HG03354 (cell line): Measurements from ENCODE around the gene DYNC1I1.

Experiments used
- ATAC-seq: cut with Tn5 transposase; IDR thresholded peaks from one replicate; pipeline ENCODE4 v1.9.1; 2021; ENCODE audit warnings: mild to moderate bottlenecking; ENCODE audit not compliant: unreplicated experiment, poor library complexity, severe bottlenecking

DYNC1I1 gene

DNA sequence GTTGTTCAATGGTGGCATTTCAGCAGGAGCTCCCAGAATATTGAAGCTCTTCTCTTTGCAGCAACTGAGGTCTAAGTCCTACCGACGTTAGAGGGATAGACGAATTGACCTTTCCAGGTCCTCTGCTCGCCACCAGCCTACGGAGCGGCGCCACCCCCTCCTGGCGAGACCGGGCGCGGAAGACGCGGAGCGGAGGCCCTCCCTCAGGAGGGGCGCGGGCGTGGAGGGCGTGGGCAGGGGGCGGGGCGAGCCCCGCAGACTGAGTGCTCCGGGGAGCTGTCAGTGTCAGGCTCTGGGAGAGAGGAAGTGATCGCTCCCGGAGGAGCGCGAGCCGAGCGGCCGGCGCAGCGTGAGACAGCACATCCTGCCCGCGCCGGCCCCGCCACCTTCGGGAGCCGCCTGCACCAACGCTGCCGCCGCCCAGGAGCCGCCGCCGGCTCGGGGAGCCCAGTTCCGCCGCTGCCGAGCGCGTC lies at the start of gene DYNC1I1:
DYNC1I1 (plus strand) TSS at position 257 of the 473 bp plus-strand sequence. CDS start 32,176 bp downstream, outside the sequence.
- ATAC-seq: peak; percentile 95

- peak; percentile 71 for ATAC-seq
Observed at GRCh38 chr7:95723583-95724180, 48.7 kb upstream of the DYNC1I1 start.

DNA sequence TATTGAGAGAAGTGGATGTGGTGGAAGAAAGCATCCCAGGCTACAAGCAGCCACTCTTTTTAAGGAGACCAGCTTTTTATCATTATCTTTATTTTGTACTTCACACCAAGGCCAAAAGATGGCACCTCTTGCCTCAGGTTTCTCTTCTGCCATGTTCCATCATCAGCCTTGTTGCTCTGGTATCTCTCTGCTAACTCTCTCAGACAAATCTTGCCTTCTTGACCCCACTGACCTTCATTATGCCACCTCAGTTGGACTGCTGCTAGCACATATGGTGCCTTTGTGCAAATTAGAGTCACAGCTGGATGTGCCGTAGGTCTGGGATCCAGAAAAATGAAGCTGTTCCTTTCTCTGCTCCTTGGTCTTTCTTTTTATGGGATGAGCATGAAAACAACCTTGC lies 47.1 kb upstream of the DYNC1I1 start:
- no peak for ATAC-seq

GRCh38 chr7:95730493-95731280 lies 41.7 kb upstream of the DYNC1I1 start:
- no peak for ATAC-seq

DNA sequence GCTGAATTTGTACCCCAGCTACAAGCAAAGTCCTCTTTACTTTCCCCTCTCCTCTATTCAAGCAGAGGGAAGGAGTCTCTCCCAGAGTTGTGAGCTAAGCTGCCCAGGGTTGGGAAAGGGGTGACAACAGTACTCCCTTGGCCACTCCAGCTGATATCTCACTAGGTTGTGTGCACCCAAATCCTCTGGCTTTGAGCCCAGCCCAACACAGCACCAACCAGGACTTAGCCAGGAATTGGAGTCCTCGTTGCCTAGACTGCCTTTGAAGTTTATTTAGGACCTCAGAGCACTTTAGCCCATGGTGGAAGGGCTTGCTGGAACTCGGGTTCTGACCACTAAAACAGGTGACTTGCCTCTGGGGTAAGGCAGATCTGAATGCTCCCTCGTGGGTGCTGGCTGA lies 35.7 kb upstream of the DYNC1I1 start:
- no peak for ATAC-seq

GRCh38 chr7:95737828-95738505 lies 34.4 kb upstream of the DYNC1I1 start:
- no peak for ATAC-seq

- ATAC-seq: no peak
Observed at GRCh38 chr7:95749044-95749443, 23.3 kb upstream of the DYNC1I1 start.

GRCh38 chr7:95749515-95749914 lies 22.8 kb upstream of the DYNC1I1 start:
- ATAC-seq: no peak

DNA sequence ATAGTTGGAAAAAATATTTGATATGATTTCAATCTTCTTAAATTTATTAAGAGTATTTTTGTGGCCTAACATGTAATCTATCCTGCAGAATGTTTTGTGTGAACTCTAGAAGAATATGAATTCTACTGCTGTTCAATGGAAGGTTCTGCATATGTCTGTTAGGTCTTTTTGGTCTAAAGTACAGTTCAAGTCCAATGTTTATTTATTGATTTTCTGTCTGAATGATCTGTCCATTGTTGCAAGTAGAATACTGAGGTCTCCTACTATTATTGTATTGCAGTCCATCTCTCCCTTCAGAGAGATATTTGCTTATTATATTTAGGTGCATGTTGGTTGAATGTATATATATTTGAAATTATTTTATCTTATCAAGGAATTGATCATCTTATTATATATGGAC lies 18.9 kb upstream of the DYNC1I1 start:
- no peak for ATAC-seq

DNA sequence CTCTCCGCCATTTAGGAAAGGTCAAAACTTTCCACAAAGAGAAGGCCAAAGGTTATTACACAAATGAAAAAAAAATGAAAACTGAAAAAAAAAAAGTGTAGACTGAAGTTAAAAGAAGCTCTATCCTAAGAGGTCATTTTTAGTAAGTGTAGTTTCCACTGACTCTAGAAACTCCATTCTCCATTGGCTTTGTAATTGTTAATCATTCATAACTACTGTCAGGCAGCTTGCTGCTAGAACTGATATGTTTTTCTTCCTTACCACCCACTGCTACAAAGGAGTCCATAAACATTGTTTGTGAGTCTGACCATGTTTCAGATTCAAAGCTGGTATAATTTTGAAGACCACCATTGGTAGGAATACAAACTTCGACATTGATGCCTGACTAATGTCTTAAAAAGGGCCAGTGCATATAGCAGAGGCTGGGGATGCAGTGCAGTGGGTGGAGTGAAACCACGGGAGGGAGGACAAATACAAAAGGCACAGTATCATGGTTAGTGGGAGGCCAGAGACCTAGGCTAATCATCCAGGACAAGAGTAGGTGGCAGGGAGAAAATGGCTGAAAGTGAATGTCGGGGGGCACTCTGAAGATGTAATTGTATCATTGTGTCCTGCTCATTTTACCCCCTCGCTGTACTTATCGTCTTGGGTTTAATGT lies 16.9 kb upstream of the DYNC1I1 start:
- no peak for ATAC-seq

- ATAC-seq: no peak
Observed at GRCh38 chr7:95758187-95758586, 14.2 kb upstream of the DYNC1I1 start.

DNA sequence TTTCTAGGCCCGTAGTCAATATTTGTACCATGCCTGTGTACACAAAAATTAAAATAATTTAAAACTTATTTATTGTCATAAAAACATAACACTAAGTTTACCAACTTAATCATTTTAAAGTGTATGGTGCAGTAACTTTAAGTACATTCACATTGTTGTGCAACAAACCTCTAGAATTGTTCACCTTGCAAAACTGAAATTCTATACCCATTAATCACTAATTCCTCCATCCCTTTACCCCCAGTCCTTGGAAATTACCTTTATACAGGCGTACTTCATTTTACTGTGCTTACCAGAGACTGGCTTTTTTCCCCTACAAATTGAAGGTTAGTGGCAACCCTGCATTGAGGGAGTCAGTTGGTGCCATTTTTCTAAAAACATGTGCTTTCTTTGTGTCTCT lies 6.3 kb upstream of the DYNC1I1 start:
- ATAC-seq: no peak

GRCh38 chr7:95766657-95767056 lies 5.7 kb upstream of the DYNC1I1 start:
- no peak for ATAC-seq

GRCh38 chr7:95772771-95773581 lies 622 bp downstream of the DYNC1I1 start:
- ATAC-seq: peak; percentile 16

DNA sequence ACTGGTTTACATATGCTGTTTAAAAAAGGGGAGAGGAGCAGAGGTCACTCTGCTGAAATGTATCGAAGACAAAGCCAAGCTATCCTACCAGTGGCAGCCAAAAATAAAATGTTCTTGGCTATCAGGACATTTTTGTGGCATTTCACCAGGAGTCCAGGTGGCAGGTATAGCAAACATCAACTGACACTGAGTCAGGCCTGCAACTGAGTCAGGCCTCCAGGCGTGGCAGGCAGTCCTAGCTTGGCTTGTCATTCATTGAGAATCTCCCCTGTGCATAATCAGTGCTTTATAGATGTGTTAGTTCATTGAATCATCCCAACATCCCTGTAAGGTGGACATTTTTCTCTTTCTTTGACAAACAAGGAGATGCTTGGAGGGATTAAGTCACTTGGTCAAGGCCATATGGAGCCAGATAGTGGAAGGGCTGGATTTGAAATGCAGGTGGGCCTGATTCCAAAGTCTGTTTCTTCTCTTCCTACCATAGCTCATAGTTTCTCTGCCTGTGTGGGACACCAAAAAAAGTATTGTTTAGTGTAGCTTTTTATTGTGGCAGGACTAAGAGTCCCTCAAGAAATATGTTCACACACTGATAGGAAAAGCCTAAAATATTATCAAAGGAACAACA lies 4.3 kb downstream of the DYNC1I1 start:
- ATAC-seq: no peak

DNA sequence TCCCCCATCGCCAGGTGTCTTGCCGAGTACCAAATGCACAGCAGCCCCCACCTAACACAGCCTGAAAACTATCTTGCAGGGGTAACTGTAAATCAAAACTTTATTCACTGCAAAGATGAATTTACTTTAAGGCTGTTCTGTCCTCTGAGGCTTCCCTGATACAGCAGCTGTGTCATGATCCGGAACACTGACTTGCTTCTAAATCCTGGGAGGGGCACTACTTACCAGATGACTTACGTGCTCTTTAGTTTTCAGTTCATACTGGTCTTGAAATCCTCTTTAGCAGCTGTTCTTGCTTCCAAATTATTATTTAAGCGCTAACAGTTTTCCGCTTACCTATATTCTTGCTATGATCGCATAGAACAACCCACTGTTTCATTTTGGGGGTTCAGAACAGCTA lies 4.9 kb downstream of the DYNC1I1 start:
- no peak for ATAC-seq

- no peak for ATAC-seq
Observed at GRCh38 chr7:95780665-95781064, 8.3 kb downstream of the DYNC1I1 start.

GRCh38 chr7:95781961-95782586 lies 9.7 kb downstream of the DYNC1I1 start:
- no peak for ATAC-seq

DNA sequence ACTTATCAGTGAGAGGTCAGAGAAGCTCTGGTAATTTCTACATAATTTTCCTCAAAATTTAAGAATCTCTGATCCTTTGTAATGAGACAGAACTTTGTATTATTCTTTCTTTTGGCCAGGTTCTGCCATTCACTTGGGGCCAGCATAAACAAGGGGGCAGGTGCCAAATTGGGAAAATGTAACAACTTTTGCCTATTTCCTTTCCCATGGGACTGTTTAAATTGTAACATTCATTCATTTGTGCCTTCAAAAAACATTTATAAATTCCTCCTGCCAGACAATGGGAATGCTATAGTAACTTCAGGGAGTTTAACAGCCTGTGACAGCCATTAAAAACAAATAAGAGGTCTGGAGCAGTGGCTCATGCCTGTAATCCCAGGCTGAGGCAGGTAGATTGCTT lies 12.4 kb downstream of the DYNC1I1 start:
- no peak for ATAC-seq
